Astrocyte (in vitro differentiated cells and primary cell): ENCODE results near the gene EVC.

Experiments used
- CTCF ChIP-seq: IDR thresholded peaks from 2 replicates; pipeline ENCODE4 v1.5.1; 2011; ENCODE audit warnings: low read depth, mild to moderate bottlenecking, inconsistent platforms, low read length, moderate library complexity; ENCODE audit not compliant: insufficient read depth
- EZH2 ChIP-seq: IDR thresholded peaks from 2 replicates; pipeline ENCODE4 v1.6.1; 2012; ENCODE audit warnings: mild to moderate bottlenecking, low read length, inconsistent platforms; ENCODE audit not compliant: insufficient read depth

- TF ChIP-seq CTCF (no peak), EZH2 (no peak)
Measured at GRCh38 chr4:5759236-5760075, 48.5 kb downstream of the EVC start.
